ENCODE data around the gene DPP6.

DNA sequence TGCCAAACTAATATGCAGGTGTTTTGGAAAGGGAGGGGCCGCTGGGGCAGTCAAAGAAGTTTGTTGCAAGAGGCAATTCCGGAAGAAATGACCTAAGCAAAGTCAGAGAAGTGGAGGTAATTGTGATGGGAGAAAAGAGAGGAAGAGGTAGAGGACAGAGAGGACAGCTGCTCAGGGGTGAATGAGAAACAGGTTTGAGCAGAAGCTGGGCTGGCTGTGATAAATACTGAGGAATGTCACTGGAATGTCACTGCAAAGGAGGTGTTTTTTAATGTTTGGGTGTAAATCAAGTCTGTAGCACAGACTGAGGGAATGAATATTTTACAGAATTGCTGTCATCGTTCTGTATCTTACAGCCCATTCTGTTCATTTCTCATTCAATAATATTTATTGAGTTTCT lies 207.2 kb downstream of the DPP6 start:
- no peak for TF ChIP-seq SIN3A (IDR thresholded peaks at IDR 0.05; ENCODE audit: borderline replicate concordance, low read depth, low read length)
- TF ChIP-seq, protein P1, sequence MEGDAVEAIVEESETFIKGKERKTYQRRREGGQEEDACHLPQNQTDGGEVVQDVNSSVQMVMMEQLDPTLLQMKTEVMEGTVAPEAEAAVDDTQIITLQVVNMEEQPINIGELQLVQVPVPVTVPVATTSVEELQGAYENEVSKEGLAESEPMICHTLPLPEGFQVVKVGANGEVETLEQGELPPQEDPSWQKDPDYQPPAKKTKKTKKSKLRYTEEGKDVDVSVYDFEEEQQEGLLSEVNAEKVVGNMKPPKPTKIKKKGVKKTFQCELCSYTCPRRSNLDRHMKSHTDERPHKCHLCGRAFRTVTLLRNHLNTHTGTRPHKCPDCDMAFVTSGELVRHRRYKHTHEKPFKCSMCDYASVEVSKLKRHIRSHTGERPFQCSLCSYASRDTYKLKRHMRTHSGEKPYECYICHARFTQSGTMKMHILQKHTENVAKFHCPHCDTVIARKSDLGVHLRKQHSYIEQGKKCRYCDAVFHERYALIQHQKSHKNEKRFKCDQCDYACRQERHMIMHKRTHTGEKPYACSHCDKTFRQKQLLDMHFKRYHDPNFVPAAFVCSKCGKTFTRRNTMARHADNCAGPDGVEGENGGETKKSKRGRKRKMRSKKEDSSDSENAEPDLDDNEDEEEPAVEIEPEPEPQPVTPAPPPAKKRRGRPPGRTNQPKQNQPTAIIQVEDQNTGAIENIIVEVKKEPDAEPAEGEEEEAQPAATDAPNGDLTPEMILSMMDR (IDR thresholded peaks at IDR 0.05): no peak
- no peak for TF ChIP-seq EP300 (IDR thresholded peaks at IDR 0.05; ENCODE audit: borderline replicate concordance in 1 of 2, low read depth in 1 of 2, low read length in 1 of 2)
- TF ChIP-seq JUND (IDR thresholded peaks at IDR 0.05): no peak
- no peak for TF ChIP-seq TAF1 (IDR thresholded peaks at IDR 0.05; ENCODE audit: borderline replicate concordance, low read depth, low read length)
- no peak for TF ChIP-seq FOSL2 (IDR thresholded peaks at IDR 0.05; ENCODE audit: borderline replicate concordance, low read depth)
- TF ChIP-seq RFX5 (IDR thresholded peaks at IDR 0.05; ENCODE audit: low read length): no peak
- TF ChIP-seq POLR2AphosphoS5 (IDR thresholded peaks at IDR 0.05; ENCODE audit: low read depth, low read length): no peak
